ENCODE results near the gene RNF111.

The RNF111 gene

GRCh38 chr15:59008086-59008485 is 20.6 kb downstream of the RNF111 start:
- H3K9ac ChIP-seq (ENCODE audit: low read length): no peak overlapping the region
- DNase-seq: no peak
- no peaks in the 10 kb centered on the region for H3K27me3 ChIP-seq (ENCODE audit: control insufficient read depth in 1 of 2, insufficient read depth in 1 of 2, low read length in 2 of 2)

GRCh38 chr15:59011262-59011952 is 23.9 kb downstream of the RNF111 start:
- H3K4me1 ChIP-seq (ENCODE audit: control insufficient read depth, insufficient read depth, low read depth, low read length): peaks cover 9% of the 10 kb centered on the region
- H3K9ac ChIP-seq (ENCODE audit: low read length): no peak overlapping the region
- H3K79me1 ChIP-seq (replicated peaks; ENCODE audit: low read length, poor library complexity, severe bottlenecking): peaks cover 8% of the 10 kb centered on the region
- peak; percentile 61 for DNase-seq
- no peak overlapping the region for H3K18ac ChIP-seq (ENCODE audit: low read depth in 1 of 2, low read length in 2 of 2)
- no peak overlapping the region for H2AFZ ChIP-seq (ENCODE audit: low read depth, low read length)
- H3K27me3 ChIP-seq (ENCODE audit: control insufficient read depth in 1 of 2, insufficient read depth in 1 of 2, low read length in 2 of 2): no peaks in the 10 kb centered on the region
- no peak overlapping the region for H2BK5ac ChIP-seq (ENCODE audit: low read depth, low read length, poor library complexity, severe bottlenecking)
- 41% methylated on average over 3 of the region's 3 CpGs for WGBS
- no peak overlapping the region for H3K4me2 ChIP-seq (ENCODE audit: low read length, poor library complexity, severe bottlenecking)
- no peak overlapping the region for H4K8ac ChIP-seq (ENCODE audit: low read length)
- H3K4ac ChIP-seq (ENCODE audit: low read depth in 1 of 2, low read length in 2 of 2): no peak overlapping the region
- no peak overlapping the region for H3K4me3 ChIP-seq (ENCODE audit: insufficient read depth in 1 of 2, low read depth in 1 of 2, low read length in 2 of 2)
- H3K36me3 ChIP-seq (ENCODE audit: control insufficient read depth in 1 of 2, insufficient read depth in 2 of 2, low read depth in 1 of 2, low read length in 2 of 2): peaks cover 6 to 7% of the 10 kb centered on the region in 2 experiments
- no peak overlapping the region for H4K91ac ChIP-seq (ENCODE audit: low read length)
- no peak overlapping the region for H2BK15ac ChIP-seq (ENCODE audit: low read depth, poor library complexity, severe bottlenecking)
- no peak overlapping the region for H3K14ac ChIP-seq (ENCODE audit: low read length in 2 of 2)
- H3K27ac ChIP-seq (ENCODE audit: low read length, poor library complexity, severe bottlenecking): no peak overlapping the region
- H3K9me3 ChIP-seq (ENCODE audit: control insufficient read depth, low read length): no peaks in the 10 kb centered on the region
- no peak overlapping the region for H2AK5ac ChIP-seq (ENCODE audit: low read length, severe bottlenecking)
- no peak overlapping the region for H3K23ac ChIP-seq (ENCODE audit: low read length in 2 of 2)
- no peak overlapping the region for H2BK120ac ChIP-seq (ENCODE audit: low read depth, low read length)
- H2BK12ac ChIP-seq (ENCODE audit: low read length in 2 of 2): no peak overlapping the region

More at GRCh38 chr15:59008086-59008485, 20.6 kb downstream of the RNF111 start:
- Histone ChIP-seq H2AK5ac (ENCODE audit: low read length, severe bottlenecking) (no peak overlapping the region), H4K8ac (ENCODE audit: low read length) (no peak overlapping the region), H3K4ac (ENCODE audit: low read depth in 1 of 2, low read length in 2 of 2) (no peak overlapping the region), H3K36me3 (ENCODE audit: control insufficient read depth in 1 of 2, insufficient read depth in 2 of 2, low read depth in 1 of 2, low read length in 2 of 2) (peaks cover 4 to 32% of the 10 kb centered on the region in 2 experiments), H3K4me1 (ENCODE audit: control insufficient read depth, insufficient read depth, low read depth, low read length) (peaks cover 5% of the 10 kb centered on the region), H2BK15ac (ENCODE audit: low read depth, poor library complexity, severe bottlenecking) (no peak overlapping the region), H3K4me2 (ENCODE audit: low read length, poor library complexity, severe bottlenecking) (no peak overlapping the region), H2BK5ac (ENCODE audit: low read depth, low read length, poor library complexity, severe bottlenecking) (no peak overlapping the region), H3K9me3 (ENCODE audit: control insufficient read depth, low read length) (no peaks in the 10 kb centered on the region), H3K27ac (ENCODE audit: low read length, poor library complexity, severe bottlenecking) (no peak overlapping the region), H3K18ac (ENCODE audit: low read depth in 1 of 2, low read length in 2 of 2) (no peak overlapping the region), H2BK12ac (ENCODE audit: low read length in 2 of 2) (no peak overlapping the region), H3K4me3 (ENCODE audit: insufficient read depth in 1 of 2, low read depth in 1 of 2, low read length in 2 of 2) (no peak overlapping the region), H3K14ac (ENCODE audit: low read length in 2 of 2) (no peak overlapping the region), H3K23ac (ENCODE audit: low read length in 2 of 2) (no peak overlapping the region), H2AFZ (ENCODE audit: low read depth, low read length) (no peak overlapping the region), H3K79me1 (replicated peaks; ENCODE audit: low read length, poor library complexity, severe bottlenecking) (peaks cover 2% of the 10 kb centered on the region), H2BK120ac (ENCODE audit: low read depth, low read length) (no peak overlapping the region), H4K91ac (ENCODE audit: low read length) (no peak overlapping the region)
- WGBS: 97% methylated on average over 6 of the region's 6 CpGs

- no peak overlapping the region for H2AFZ ChIP-seq (ENCODE audit: low read depth, low read length)
- H3K4me3 ChIP-seq (ENCODE audit: insufficient read depth in 1 of 2, low read depth in 1 of 2, low read length in 2 of 2): no peak overlapping the region
- H2BK15ac ChIP-seq (ENCODE audit: low read depth, poor library complexity, severe bottlenecking): no peak overlapping the region
- H3K27ac ChIP-seq (ENCODE audit: low read length, poor library complexity, severe bottlenecking): no peak overlapping the region
- 75% methylated on average over 3 of the region's 3 CpGs for WGBS
- no peak overlapping the region for H3K4ac ChIP-seq (ENCODE audit: low read depth in 1 of 2, low read length in 2 of 2)
- no peak for DNase-seq
- H3K36me3 ChIP-seq (ENCODE audit: control insufficient read depth in 1 of 2, insufficient read depth in 2 of 2, low read depth in 1 of 2, low read length in 2 of 2): peaks cover 10% of the 10 kb centered on the region in 2 experiments
- H3K4me1 ChIP-seq (ENCODE audit: control insufficient read depth, insufficient read depth, low read depth, low read length): peaks cover 9% of the 10 kb centered on the region
- H3K14ac ChIP-seq (ENCODE audit: low read length in 2 of 2): no peak overlapping the region
- H2BK5ac ChIP-seq (ENCODE audit: low read depth, low read length, poor library complexity, severe bottlenecking): no peak overlapping the region
- H3K23ac ChIP-seq (ENCODE audit: low read length in 2 of 2): no peak overlapping the region
- H3K79me1 ChIP-seq (replicated peaks; ENCODE audit: low read length, poor library complexity, severe bottlenecking): peaks cover 11% of the 10 kb centered on the region
- no peak overlapping the region for H2BK120ac ChIP-seq (ENCODE audit: low read depth, low read length)
- no peak overlapping the region for H2BK12ac ChIP-seq (ENCODE audit: low read length in 2 of 2)
- no peak overlapping the region for H2AK5ac ChIP-seq (ENCODE audit: low read length, severe bottlenecking)
- no peak overlapping the region for H3K9ac ChIP-seq (ENCODE audit: low read length)
- H3K9me3 ChIP-seq (ENCODE audit: control insufficient read depth, low read length): no peaks in the 10 kb centered on the region
- H4K8ac ChIP-seq (ENCODE audit: low read length): no peak overlapping the region
- no peak overlapping the region for H4K91ac ChIP-seq (ENCODE audit: low read length)
- H3K18ac ChIP-seq (ENCODE audit: low read depth in 1 of 2, low read length in 2 of 2): no peak overlapping the region
- H3K27me3 ChIP-seq (ENCODE audit: control insufficient read depth in 1 of 2, insufficient read depth in 1 of 2, low read length in 2 of 2): no peaks in the 10 kb centered on the region
- H3K4me2 ChIP-seq (ENCODE audit: low read length, poor library complexity, severe bottlenecking): no peak overlapping the region
Observed at GRCh38 chr15:59013246-59013873, 25.9 kb downstream of the RNF111 start.

GRCh38 chr15:59014068-59014467 is 26.6 kb downstream of the RNF111 start:
- Histone ChIP-seq H2AFZ (ENCODE audit: low read depth, low read length) (no peak overlapping the region), H3K14ac (ENCODE audit: low read length in 2 of 2) (no peak overlapping the region), H3K4me3 (ENCODE audit: insufficient read depth in 1 of 2, low read depth in 1 of 2, low read length in 2 of 2) (no peak overlapping the region), H2BK5ac (ENCODE audit: low read depth, low read length, poor library complexity, severe bottlenecking) (no peak overlapping the region), H2BK120ac (ENCODE audit: low read depth, low read length) (no peak overlapping the region), H2BK12ac (ENCODE audit: low read length in 2 of 2) (no peak overlapping the region), H3K4ac (ENCODE audit: low read depth in 1 of 2, low read length in 2 of 2) (no peak overlapping the region), H3K79me1 (replicated peaks; ENCODE audit: low read length, poor library complexity, severe bottlenecking) (peaks cover 12% of the 10 kb centered on the region), H3K18ac (ENCODE audit: low read depth in 1 of 2, low read length in 2 of 2) (no peak overlapping the region), H3K27me3 (ENCODE audit: control insufficient read depth in 1 of 2, insufficient read depth in 1 of 2, low read length in 2 of 2) (no peaks in the 10 kb centered on the region), H3K4me2 (ENCODE audit: low read length, poor library complexity, severe bottlenecking) (no peak overlapping the region), H3K9me3 (ENCODE audit: control insufficient read depth, low read length) (no peaks in the 10 kb centered on the region), H3K27ac (ENCODE audit: low read length, poor library complexity, severe bottlenecking) (no peak overlapping the region), H2AK5ac (ENCODE audit: low read length, severe bottlenecking) (no peak overlapping the region), H3K23ac (ENCODE audit: low read length in 2 of 2) (no peak overlapping the region), H4K8ac (ENCODE audit: low read length) (no peak overlapping the region), H4K91ac (ENCODE audit: low read length) (no peak overlapping the region), H3K9ac (ENCODE audit: low read length) (no peak overlapping the region), H3K36me3 (ENCODE audit: control insufficient read depth in 1 of 2, insufficient read depth in 2 of 2, low read depth in 1 of 2, low read length in 2 of 2) (peaks cover 10% of the 10 kb centered on the region in 2 experiments), H2BK15ac (ENCODE audit: low read depth, poor library complexity, severe bottlenecking) (no peak overlapping the region), H3K4me1 (ENCODE audit: control insufficient read depth, insufficient read depth, low read depth, low read length) (peaks cover 9% of the 10 kb centered on the region)
- WGBS: no CpG with 5 or more reads among the region's 1 CpG
- no peak for DNase-seq

Data from mesenchymal stem cell (in vitro differentiated cells and primary cell).